ENCODE results near the gene RAVER1.
"Not testable (repeated sequence)": the region's sequence is repeated elsewhere in the genome, so short reads cannot be mapped to it uniquely, and the experiment has no call there.

Gene RAVER1

GRCh38 chr19:10368101-10368803, 34.9 kb upstream of the RAVER1 start:
- TF ChIP-seq ZFX (IDR thresholded peaks at IDR 0.05) (no peak), CTCF (conservative IDR thresholded peaks at IDR 0.05) (no peak)
- H3K27ac ChIP-seq: no peak overlapping the region

GRCh38 chr19:10366950-10367512, 33.7 kb upstream of the RAVER1 start:
- H3K27ac ChIP-seq: not testable (repeated sequence)

GRCh38 chr19:10365518-10365917, 32.2 kb upstream of the RAVER1 start:
- TF ChIP-seq ZFX (IDR thresholded peaks at IDR 0.05): no peak
- TF ChIP-seq CTCF (conservative IDR thresholded peaks at IDR 0.05): no peak
- no peak overlapping the region for H3K27ac ChIP-seq

- H3K27ac ChIP-seq: no peak overlapping the region
- TF ChIP-seq CTCF (conservative IDR thresholded peaks at IDR 0.05) (no peak), ZFX (IDR thresholded peaks at IDR 0.05) (no peak)
Measured at GRCh38 chr19:10364644-10365043, 31.3 kb upstream of the RAVER1 start.

- TF ChIP-seq ZFX (IDR thresholded peaks at IDR 0.05) (no peak), CTCF (conservative IDR thresholded peaks at IDR 0.05) (no peak)
- no peak overlapping the region for H3K27ac ChIP-seq
Measured at GRCh38 chr19:10363789-10364281, 30.5 kb upstream of the RAVER1 start.

GRCh38 chr19:10362259-10362658, 28.9 kb upstream of the RAVER1 start:
- no peak overlapping the region for H3K27ac ChIP-seq
- TF ChIP-seq CTCF (conservative IDR thresholded peaks at IDR 0.05) (no peak), ZFX (IDR thresholded peaks at IDR 0.05) (no peak)

- TF ChIP-seq ZFX (IDR thresholded peaks at IDR 0.05) (no peak), CTCF (conservative IDR thresholded peaks at IDR 0.05) (no peak)
- H3K27ac ChIP-seq: no peak overlapping the region
Measured at GRCh38 chr19:10361569-10362011, 28.3 kb upstream of the RAVER1 start.

- H3K27ac ChIP-seq: no peak overlapping the region
- TF ChIP-seq ZFX (IDR thresholded peaks at IDR 0.05) (no peak), CTCF (conservative IDR thresholded peaks at IDR 0.05) (no peak)
Measured at GRCh38 chr19:10356431-10356830, 23.1 kb upstream of the RAVER1 start.
